Right renal cortex interstitium (tissue), 3 donors: Measurements from ENCODE around the gene HDHD5. TPM values are rescaled to one million over a fixed set of nuclear protein-coding genes. Genes with fewer than 3 reads are reported as not detected.
"Not testable (repeated sequence)": the region's sequence is repeated elsewhere in the genome, so short reads cannot be mapped to it uniquely, and the experiment has no call there.

Source experiments
- DNase-seq, 3 donors: peaks; one replicate each; pipeline ENCODE4 v3.0.0-alpha.2; 2013; ENCODE audit warnings: low read depth in 3 of 3, low spot score in 2 of 3
- polyA plus RNA-seq, 3 donors: library from polyadenylated mRNA; unstranded; fragments of 120-200 nt; gene quantifications; one replicate each; pipeline ENCODE4 v1.2.1, GENCODE V29; 2013; ENCODE audit not compliant: insufficient read length in 3 of 3

The HDHD5 gene
- polyA plus RNA-seq, 3 donors, result 31.6 to 36.1 (median 32.7) TPM

GRCh38 chr22:17158176-17158567, 905 bp downstream of the HDHD5 start:
- DNase-seq, result no peak

DNA sequence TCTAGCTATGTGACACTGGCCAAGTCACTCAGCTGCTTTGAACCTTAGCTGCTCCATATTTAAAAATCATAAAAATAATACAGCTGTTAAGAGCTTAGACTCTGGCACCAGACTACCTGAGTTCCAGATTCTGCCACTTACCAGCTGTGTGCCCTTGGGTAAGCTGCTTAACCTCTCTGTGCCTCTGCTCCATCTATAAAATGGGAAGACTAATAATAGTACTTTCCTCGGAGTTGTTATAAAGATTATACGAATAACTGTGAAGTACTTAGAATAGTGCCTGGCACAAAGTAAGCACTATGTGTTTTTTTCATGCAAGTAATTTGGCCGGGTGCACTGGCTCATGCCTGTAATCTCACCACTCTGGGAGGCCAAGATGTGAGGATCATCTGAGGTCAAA, 1.4 kb downstream of the HDHD5 start:
- no peak for DNase-seq

GRCh38 chr22:17155941-17156340, 3.1 kb downstream of the HDHD5 start:
- DNase-seq, result no peak

- no peak for DNase-seq
Observed at GRCh38 chr22:17152971-17153370, 6.1 kb downstream of the HDHD5 start.

DNA sequence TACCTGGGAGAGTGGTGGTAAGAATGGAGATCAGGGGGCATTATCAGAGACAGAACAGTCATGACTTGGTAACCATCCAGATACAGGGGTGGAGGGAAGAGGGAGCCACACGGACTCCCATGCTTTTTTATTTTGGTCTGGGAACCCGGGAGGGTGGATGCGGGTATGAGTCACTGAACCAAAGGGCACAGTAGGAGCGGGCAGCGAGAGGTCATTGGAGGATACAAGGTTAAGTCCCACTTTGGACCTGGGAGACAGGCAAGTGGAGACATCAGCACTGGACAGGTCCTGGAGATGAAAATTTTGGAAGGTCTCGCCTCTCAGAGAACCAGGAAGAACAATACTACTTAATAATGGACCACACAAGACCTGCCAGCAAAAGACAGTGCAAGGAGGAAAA, 6.7 kb downstream of the HDHD5 start:
- no peak for DNase-seq

DNA sequence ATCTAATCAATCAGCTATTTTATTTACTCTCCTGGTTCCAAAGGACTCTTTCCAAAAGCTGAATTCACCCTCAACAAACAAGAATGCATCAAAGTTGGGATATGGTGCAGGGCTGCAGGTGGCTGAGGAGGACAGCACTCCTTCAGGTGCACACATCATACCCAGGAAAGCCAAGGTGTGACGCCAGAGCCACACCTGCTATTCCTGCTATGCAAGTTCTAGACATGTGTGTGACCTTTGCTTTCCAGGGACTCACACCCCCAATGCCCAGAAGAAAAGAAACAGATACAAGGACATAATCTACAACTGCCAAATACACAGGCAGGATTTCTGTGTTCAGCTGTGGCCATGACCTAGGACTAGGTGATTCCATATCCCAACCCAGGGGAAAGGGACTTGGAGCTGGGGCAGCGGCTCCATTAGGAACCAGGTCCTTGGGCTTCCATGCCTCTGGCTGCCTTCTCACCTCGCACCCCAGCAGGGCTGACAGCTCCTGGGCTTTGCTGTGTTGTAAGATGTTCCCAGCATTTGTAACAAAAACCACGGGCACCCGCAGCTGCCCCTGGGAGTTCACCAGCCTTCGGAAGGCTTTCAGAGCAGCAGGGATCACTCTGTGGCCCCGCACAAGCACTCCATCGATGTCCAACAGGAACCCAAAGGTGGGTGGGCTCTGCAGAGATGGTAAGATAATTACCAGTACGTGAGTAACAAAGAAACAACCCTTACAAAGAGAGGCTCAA, 9.8 kb downstream of the HDHD5 start:
- no peak for DNase-seq

DNA sequence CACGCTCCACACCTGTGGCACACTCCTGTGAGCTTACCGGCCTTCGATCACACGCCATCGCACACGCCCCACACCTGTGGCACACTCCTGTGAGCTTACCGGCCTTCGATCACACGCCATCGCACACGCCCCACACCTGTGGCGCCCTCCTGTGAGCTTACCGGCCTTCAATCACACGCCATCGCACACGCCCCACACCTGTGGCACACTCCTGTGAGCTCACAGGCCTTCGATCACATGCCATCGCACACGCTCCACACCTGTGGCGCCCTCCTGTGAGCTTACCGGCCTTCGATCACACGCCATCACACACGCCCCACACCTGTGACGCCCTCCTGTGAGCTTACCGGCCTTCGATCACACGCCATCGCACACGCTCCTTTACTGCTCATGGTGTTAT, 11.6 kb downstream of the HDHD5 start:
- not testable (repeated sequence) for DNase-seq

- no peak for DNase-seq
Observed at GRCh38 chr22:17145021-17145680, 13.9 kb downstream of the HDHD5 start.

GRCh38 chr22:17143826-17144225, 15.3 kb downstream of the HDHD5 start:
- no peak for DNase-seq

DNA sequence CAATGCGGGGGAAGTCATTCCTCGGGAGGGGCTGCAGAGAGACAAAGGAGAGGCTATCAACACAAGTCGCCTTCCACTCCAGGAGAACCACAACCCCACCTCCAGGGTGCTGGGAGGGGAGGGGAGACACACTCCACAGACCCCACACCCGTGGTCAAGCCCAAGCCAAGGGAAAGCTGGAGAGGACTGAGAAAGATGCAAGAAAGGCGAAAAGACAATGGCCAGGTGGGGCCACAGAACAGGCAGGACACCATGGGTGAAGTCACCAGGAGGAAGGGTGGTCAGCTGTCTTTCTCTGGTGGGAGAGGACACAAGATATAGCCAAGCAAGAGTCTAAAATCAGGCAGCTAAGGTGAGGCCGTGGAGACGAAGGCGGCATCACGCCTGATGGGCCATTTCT, 16.0 kb downstream of the HDHD5 start:
- no peak for DNase-seq

GRCh38 chr22:17140826-17141766, 18.0 kb downstream of the HDHD5 start:
- no peak for DNase-seq

DNA sequence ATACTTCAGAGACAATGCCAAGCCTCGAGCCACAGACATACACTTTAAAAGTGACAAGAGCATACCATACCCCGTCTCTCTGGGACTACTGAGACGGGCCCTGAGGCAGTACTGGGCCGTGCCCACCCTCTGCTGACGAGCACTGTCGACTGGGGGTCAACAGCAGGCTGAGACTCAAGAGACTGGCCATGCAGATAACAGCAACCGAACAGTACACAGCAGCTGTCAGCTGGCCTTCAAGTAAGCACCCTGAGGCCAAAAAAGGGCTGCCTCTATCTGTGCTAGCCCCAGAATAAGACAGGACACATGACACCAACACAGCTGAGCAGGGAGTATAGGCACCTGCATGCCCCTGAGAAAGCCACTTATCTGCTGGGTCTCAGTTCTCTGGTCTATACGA, 19.1 kb downstream of the HDHD5 start:
- DNase-seq, result no peak

DNA sequence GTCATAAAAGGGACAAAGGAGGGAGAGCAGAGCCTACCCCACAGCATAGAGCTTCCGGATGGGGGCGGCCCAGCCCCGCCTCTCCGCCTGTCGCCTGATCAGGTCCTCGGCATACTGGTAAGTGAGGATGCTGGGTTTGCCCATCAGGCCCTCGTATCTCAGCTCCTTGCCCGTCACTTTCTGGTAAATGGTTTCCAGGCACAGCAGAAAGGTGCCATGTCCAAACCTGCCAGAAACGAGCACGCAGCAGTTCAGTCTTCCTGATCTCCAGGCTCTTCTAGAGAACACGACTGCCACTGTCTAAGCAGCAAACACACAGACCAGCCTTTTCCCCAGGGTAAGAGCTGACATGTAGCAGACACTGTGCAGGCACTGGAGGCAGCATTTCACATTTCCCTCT, 20.6 kb downstream of the HDHD5 start:
- DNase-seq, result no peak

- no peak for DNase-seq
Observed at GRCh38 chr22:17137861-17138425, 21.1 kb downstream of the HDHD5 start.

DNA sequence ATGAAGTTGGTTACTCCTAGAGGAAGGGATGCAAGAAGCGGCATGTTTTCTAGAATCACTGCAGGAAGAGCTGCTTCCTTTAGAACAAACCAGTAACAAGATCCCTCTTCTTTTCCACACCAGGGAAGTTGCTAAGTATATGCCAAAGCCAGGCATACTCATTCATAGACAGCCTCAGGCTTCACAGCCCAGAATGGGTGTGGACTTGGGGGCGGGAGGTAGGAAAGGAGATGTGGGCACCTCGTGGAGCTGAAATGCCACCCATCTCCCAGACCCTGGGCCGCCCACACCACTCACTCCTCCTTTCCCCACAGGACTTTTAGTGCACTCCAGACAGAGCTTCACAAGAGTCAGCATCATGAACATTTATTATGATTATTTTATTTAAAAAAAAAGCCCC, 21.9 kb downstream of the HDHD5 start:
- no peak for DNase-seq

GRCh38 chr22:17135153-17135760, 23.8 kb downstream of the HDHD5 start:
- no peak for DNase-seq

DNA sequence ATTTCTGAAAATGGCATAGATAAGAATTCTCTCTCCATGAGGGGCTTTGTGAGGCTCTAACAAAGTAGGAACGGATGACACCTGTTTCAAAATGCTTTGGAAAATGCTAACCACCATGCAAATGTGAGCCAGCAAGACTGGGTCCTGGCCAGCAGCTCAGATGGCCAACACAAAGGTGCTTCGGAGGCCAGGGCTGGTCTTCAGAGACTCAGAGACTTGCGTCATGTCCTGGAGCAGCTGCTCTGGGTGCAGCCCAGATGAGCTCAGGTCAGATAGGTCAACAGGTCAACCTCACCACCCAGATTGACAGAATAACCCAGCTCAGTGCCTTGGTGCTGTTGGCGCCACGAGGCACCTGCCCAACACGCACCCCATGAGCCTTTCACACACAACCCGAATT, 25.9 kb downstream of the HDHD5 start:
- DNase-seq, result no peak

- no peak for DNase-seq
Observed at GRCh38 chr22:17132112-17132511, 27.0 kb downstream of the HDHD5 start.

- DNase-seq, result no peak
Observed at GRCh38 chr22:17131686-17132085, 27.4 kb downstream of the HDHD5 start.

- DNase-seq, result no peak
Observed at GRCh38 chr22:17130199-17130598, 28.9 kb downstream of the HDHD5 start.
